ENCODE results near the gene SNU13. TPM values are rescaled to one million over a fixed set of nuclear protein-coding genes. Genes with fewer than 3 reads are reported as not detected.

SNU13 gene
- total RNA-seq, result 75.9 TPM

GRCh38 chr22:41688365-41689211 is at the start of gene SNU13:
SNU13 (minus strand) TSS chr22:41688867; CDS start chr22:41688796, 71 bp downstream.

GRCh38 chr22:41699264-41700107 is 10.8 kb upstream of the SNU13 start, which contains the start of gene MEI1:
MEI1 (plus strand) TSS chr22:41699503; CDS start chr22:41699539, 36 bp downstream.

Other genes with a start within 250 kb of the SNU13 start
- 53.4 TPM for gene TOB2, start 242.1 kb downstream of the SNU13 start, total RNA-seq
- gene PHF5A, start 220.2 kb downstream of the SNU13 start, total RNA-seq, result 37.9 TPM
- 88.2 TPM for gene ACO2, start 219.8 kb downstream of the SNU13 start, total RNA-seq
- gene POLR3H, start 144.4 kb downstream of the SNU13 start, total RNA-seq, result 22.3 TPM
- 4.8 TPM for gene CSDC2, start 127.9 kb downstream of the SNU13 start, total RNA-seq
- 18.6 TPM for gene PMM1, start 99.0 kb downstream of the SNU13 start, total RNA-seq
- gene DESI1, start 67.8 kb downstream of the SNU13 start, total RNA-seq, result 18.5 TPM
- gene XRCC6, start 67.6 kb downstream of the SNU13 start, total RNA-seq, result 246 TPM
- 0.82 TPM for gene MEI1, start 10.6 kb upstream of the SNU13 start, total RNA-seq
- 33.7 TPM for gene CCDC134, start 111.8 kb upstream of the SNU13 start, total RNA-seq
- gene SREBF2, start 144.2 kb upstream of the SNU13 start, total RNA-seq, result 67.0 TPM
- gene SHISA8, start 226.2 kb upstream of the SNU13 start, total RNA-seq, result 0.55 TPM
- gene TNFRSF13C, start 237.9 kb upstream of the SNU13 start, total RNA-seq, result 0.49 TPM

All from camera-type eye (tissue), 1 donor.